ENCODE results near the gene CDRT4.

CDRT4 gene

GRCh38 chr17:15432807-15433611 lies 34.4 kb downstream of the CDRT4 start:
- H3K9me3 ChIP-seq (ENCODE audit: insufficient read depth, low read length) = no peaks in the 10 kb centered on the region
- no peak overlapping the region for H2AFZ ChIP-seq (ENCODE audit: low read depth, low read length)
- no peak overlapping the region for H3K27ac ChIP-seq (ENCODE audit: low read length)
- H3K9ac ChIP-seq (ENCODE audit: low read length) = no peak overlapping the region
- H3K36me3 ChIP-seq (replicated peaks; ENCODE audit: low read depth, low read length) = peaks cover 8% of the 10 kb centered on the region
- H3K4me1 ChIP-seq (ENCODE audit: low read length) = peaks cover 6% of the 10 kb centered on the region; the same call in 1 of the 2 replicates
- no peaks in the 10 kb centered on the region for H3K27me3 ChIP-seq (ENCODE audit: low read depth, low read length)
- H3K4me2 ChIP-seq (ENCODE audit: low read length) = no peak overlapping the region
- no peak overlapping the region for H3K4me3 ChIP-seq (ENCODE audit: low read length)
- no peak for TF ChIP-seq EZH2phosphoT487 (IDR thresholded peaks at IDR 0.05; ENCODE audit: low read depth)
- TF ChIP-seq, protein P1, sequence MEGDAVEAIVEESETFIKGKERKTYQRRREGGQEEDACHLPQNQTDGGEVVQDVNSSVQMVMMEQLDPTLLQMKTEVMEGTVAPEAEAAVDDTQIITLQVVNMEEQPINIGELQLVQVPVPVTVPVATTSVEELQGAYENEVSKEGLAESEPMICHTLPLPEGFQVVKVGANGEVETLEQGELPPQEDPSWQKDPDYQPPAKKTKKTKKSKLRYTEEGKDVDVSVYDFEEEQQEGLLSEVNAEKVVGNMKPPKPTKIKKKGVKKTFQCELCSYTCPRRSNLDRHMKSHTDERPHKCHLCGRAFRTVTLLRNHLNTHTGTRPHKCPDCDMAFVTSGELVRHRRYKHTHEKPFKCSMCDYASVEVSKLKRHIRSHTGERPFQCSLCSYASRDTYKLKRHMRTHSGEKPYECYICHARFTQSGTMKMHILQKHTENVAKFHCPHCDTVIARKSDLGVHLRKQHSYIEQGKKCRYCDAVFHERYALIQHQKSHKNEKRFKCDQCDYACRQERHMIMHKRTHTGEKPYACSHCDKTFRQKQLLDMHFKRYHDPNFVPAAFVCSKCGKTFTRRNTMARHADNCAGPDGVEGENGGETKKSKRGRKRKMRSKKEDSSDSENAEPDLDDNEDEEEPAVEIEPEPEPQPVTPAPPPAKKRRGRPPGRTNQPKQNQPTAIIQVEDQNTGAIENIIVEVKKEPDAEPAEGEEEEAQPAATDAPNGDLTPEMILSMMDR (IDR thresholded peaks at IDR 0.05; ENCODE audit: low read depth, low read length) = no peak
- H4K20me1 ChIP-seq (ENCODE audit: insufficient read depth, low read length) = no peaks in the 10 kb centered on the region
- no peaks in the 10 kb centered on the region for H3K79me2 ChIP-seq (ENCODE audit: low read length)

GRCh38 chr17:15431766-15432165 lies 35.7 kb downstream of the CDRT4 start:
- Histone ChIP-seq H2AFZ (ENCODE audit: low read depth, low read length) (no peak overlapping the region), H3K4me3 (ENCODE audit: low read length) (no peak overlapping the region), H3K9ac (ENCODE audit: low read length) (no peak overlapping the region), H3K4me2 (ENCODE audit: low read length) (no peak overlapping the region), H3K27me3 (ENCODE audit: low read depth, low read length) (no peaks in the 10 kb centered on the region), H3K4me1 (ENCODE audit: low read length) (peaks cover 2% of the 10 kb centered on the region; the same call in 1 of the 2 replicates), H3K9me3 (ENCODE audit: insufficient read depth, low read length) (no peaks in the 10 kb centered on the region), H3K36me3 (replicated peaks; ENCODE audit: low read depth, low read length) (no peaks in the 10 kb centered on the region), H3K79me2 (ENCODE audit: low read length) (no peaks in the 10 kb centered on the region), H4K20me1 (ENCODE audit: insufficient read depth, low read length) (no peaks in the 10 kb centered on the region), H3K27ac (ENCODE audit: low read length) (no peak overlapping the region)
- no peak for TF ChIP-seq EZH2phosphoT487 (IDR thresholded peaks at IDR 0.05; ENCODE audit: low read depth)
- TF ChIP-seq, protein P1 (IDR thresholded peaks at IDR 0.05; ENCODE audit: low read depth, low read length) = no peak

DNA sequence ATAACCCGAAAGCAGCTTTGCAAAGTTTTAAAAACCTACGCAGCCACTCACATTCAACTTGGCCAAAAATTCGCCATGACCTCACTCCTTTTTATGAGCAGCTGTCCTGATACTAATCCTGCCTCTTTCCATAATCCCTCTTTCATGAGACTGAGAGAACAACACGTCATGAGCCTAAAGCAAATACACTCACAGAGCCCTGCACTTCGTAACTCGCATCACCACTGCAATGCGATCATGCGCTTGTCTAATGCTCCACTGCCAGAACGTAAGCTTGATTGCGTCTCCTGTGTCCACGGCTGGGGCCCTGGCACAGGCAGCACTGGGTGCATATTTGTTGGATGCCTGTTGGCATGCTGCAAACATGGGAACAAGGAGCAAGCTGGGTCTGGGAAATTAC lies 36.2 kb downstream of the CDRT4 start:
- Histone ChIP-seq H2AFZ (ENCODE audit: low read depth, low read length) (no peak overlapping the region), H3K36me3 (replicated peaks; ENCODE audit: low read depth, low read length) (no peaks in the 10 kb centered on the region), H3K4me2 (ENCODE audit: low read length) (no peak overlapping the region), H3K4me3 (ENCODE audit: low read length) (no peak overlapping the region), H3K4me1 (ENCODE audit: low read length) (no peaks in the 10 kb centered on the region), H3K79me2 (ENCODE audit: low read length) (no peaks in the 10 kb centered on the region), H4K20me1 (ENCODE audit: insufficient read depth, low read length) (no peaks in the 10 kb centered on the region), H3K27ac (ENCODE audit: low read length) (no peak overlapping the region), H3K9me3 (ENCODE audit: insufficient read depth, low read length) (no peaks in the 10 kb centered on the region), H3K27me3 (ENCODE audit: low read depth, low read length) (no peaks in the 10 kb centered on the region), H3K9ac (ENCODE audit: low read length) (no peak overlapping the region)
- TF ChIP-seq, protein P1 (IDR thresholded peaks at IDR 0.05; ENCODE audit: low read depth, low read length) = no peak
- TF ChIP-seq EZH2phosphoT487 (IDR thresholded peaks at IDR 0.05; ENCODE audit: low read depth) = no peak

GRCh38 chr17:15424521-15424920 lies 42.9 kb downstream of the CDRT4 start:
- no peaks in the 10 kb centered on the region for H3K9me3 ChIP-seq (ENCODE audit: insufficient read depth, low read length)
- H3K9ac ChIP-seq (ENCODE audit: low read length) = no peak overlapping the region
- H3K4me1 ChIP-seq (ENCODE audit: low read length) = no peaks in the 10 kb centered on the region
- TF ChIP-seq EZH2phosphoT487 (IDR thresholded peaks at IDR 0.05; ENCODE audit: low read depth) = no peak
- TF ChIP-seq, protein P1 (IDR thresholded peaks at IDR 0.05; ENCODE audit: low read depth, low read length) = no peak
- no peaks in the 10 kb centered on the region for H4K20me1 ChIP-seq (ENCODE audit: insufficient read depth, low read length)
- no peaks in the 10 kb centered on the region for H3K79me2 ChIP-seq (ENCODE audit: low read length)
- no peak overlapping the region for H3K27ac ChIP-seq (ENCODE audit: low read length)
- H3K4me2 ChIP-seq (ENCODE audit: low read length) = no peak overlapping the region
- H2AFZ ChIP-seq (ENCODE audit: low read depth, low read length) = no peak overlapping the region
- H3K27me3 ChIP-seq (ENCODE audit: low read depth, low read length) = no peaks in the 10 kb centered on the region
- H3K36me3 ChIP-seq (replicated peaks; ENCODE audit: low read depth, low read length) = no peaks in the 10 kb centered on the region
- H3K4me3 ChIP-seq (ENCODE audit: low read length) = no peak overlapping the region
